ENCODE results near the gene SMIM20.

SMIM20 gene

DNA sequence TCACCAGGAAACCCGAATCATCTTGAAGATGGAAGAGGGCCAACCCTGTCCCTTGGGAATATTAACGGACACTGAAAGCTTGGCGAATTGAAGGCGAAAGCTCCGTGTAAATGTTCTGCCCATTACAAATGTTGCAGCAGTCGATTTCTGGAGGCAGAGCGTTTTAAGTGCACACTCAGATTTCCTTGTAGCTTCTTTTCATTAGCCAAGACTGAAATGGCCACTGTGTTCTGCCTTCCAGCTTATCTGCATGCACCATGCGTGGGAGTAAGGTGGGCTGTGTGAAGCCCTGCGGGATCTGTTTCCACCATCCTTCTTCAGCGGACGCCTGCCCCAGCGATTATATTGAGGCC is 1.3 kb downstream of the SMIM20 start:
- H3K36me3 ChIP-seq (ENCODE audit: control insufficient read depth in 4 of 4, insufficient read depth in 4 of 4, low read length in 3 of 4) = no peaks in the 10 kb centered on the region
- no peak overlapping the region for H3K27ac ChIP-seq (ENCODE audit: insufficient read depth in 1 of 2, low read depth in 1 of 2, low read length in 2 of 2, poor library complexity in 1 of 2, severe bottlenecking in 2 of 2)
- H3K4me1 ChIP-seq (ENCODE audit: control extremely low read depth in 1 of 4, control insufficient read depth in 4 of 4, insufficient read depth in 4 of 4, low read length in 3 of 4) = peaks cover 6 to 18% (median 11%) of the 10 kb centered on the region in 4 experiments
- 100% methylated on average over 11 of the region's 12 CpGs for WGBS (ENCODE audit: insufficient coverage)
- POLR2A ChIA-PET = no interaction called here
- CTCF ChIA-PET = no interaction called here
- DNase-seq = no peak
- H3K4me3 ChIP-seq (ENCODE audit: control insufficient read depth in 1 of 7, extremely low read depth in 1 of 7, insufficient read depth in 4 of 7, low read depth in 2 of 7, low read length in 6 of 7) = no peak overlapping the region
- no peaks in the 10 kb centered on the region for H3K27me3 ChIP-seq (replicated peaks in 2 of 5; ENCODE audit: control insufficient read depth in 4 of 5, insufficient read depth in 5 of 5, low read length in 4 of 5)
- no peaks in the 10 kb centered on the region for H3K9me3 ChIP-seq (ENCODE audit: control extremely low read depth in 1 of 5, control insufficient read depth in 4 of 5, insufficient read depth in 2 of 5, low read depth in 1 of 5, low read length in 4 of 5)

DNA sequence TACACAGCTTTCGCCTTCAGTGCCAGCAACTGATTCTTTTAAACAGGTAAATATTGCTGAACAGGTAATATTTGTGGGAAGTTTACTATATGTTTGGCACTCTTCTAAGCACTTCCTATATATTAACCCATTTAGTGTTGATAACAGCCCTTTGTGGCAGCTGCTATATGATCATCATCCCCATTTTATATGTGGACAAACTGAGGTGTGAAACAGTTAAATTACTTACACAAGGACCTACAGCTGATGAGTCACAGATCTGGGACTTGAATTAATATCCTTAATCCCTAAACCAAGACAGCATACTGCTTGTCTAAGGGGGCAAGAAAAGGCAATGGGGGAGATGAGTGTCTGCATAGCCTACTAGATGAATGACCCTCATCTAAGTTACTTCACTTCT is 2.9 kb downstream of the SMIM20 start:
- no peak for DNase-seq
- peaks cover 6 to 18% (median 11%) of the 10 kb centered on the region in 4 experiments for H3K4me1 ChIP-seq (ENCODE audit: control extremely low read depth in 1 of 4, control insufficient read depth in 4 of 4, insufficient read depth in 4 of 4, low read length in 3 of 4)
- H3K9me3 ChIP-seq (ENCODE audit: control extremely low read depth in 1 of 5, control insufficient read depth in 4 of 5, insufficient read depth in 2 of 5, low read depth in 1 of 5, low read length in 4 of 5) = no peaks in the 10 kb centered on the region
- H3K36me3 ChIP-seq (ENCODE audit: control insufficient read depth in 4 of 4, insufficient read depth in 4 of 4, low read length in 3 of 4) = peaks cover 0 to 8% (median 0%) of the 10 kb centered on the region in 4 experiments
- no CpG with 5 or more reads among the region's 1 CpG for WGBS (ENCODE audit: insufficient coverage)
- H3K27me3 ChIP-seq (replicated peaks in 2 of 5; ENCODE audit: control insufficient read depth in 4 of 5, insufficient read depth in 5 of 5, low read length in 4 of 5) = no peaks in the 10 kb centered on the region
- H3K4me3 ChIP-seq (ENCODE audit: control insufficient read depth in 1 of 7, extremely low read depth in 1 of 7, insufficient read depth in 4 of 7, low read depth in 2 of 7, low read length in 6 of 7) = no peak overlapping the region
- ChIA-PET CTCF (interaction anchor here (0.8 kb wide), 1 partner anchor 410 kb away, joined by 3 read pairs; no protein-coding TSS in a partner anchor), POLR2A (no interaction called here)
- no peak overlapping the region for H3K27ac ChIP-seq (ENCODE audit: insufficient read depth in 1 of 2, low read depth in 1 of 2, low read length in 2 of 2, poor library complexity in 1 of 2, severe bottlenecking in 2 of 2)

DNA sequence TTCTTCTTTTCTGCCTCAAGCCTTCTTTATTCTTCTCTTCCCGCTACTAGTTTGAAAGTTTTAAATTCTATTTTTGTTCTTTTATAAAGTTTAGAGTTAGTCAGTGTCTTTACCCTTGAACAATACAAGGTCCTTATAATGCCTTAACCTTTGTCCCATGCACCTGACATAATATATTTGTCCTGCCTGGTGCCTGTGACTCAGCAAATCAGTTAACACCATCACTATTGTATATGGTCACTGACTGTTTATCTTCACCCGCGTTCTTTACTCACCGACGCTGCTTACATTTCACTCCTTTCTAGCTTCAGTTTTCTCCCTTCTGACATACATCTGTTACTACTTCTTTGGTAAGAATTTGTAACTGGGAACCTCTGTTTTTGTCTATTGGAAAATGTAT is 5.7 kb downstream of the SMIM20 start:
- Histone ChIP-seq H3K9me3 (ENCODE audit: control extremely low read depth in 1 of 5, control insufficient read depth in 4 of 5, insufficient read depth in 2 of 5, low read depth in 1 of 5, low read length in 4 of 5) (no peaks in the 10 kb centered on the region), H3K4me3 (ENCODE audit: control insufficient read depth in 1 of 7, extremely low read depth in 1 of 7, insufficient read depth in 4 of 7, low read depth in 2 of 7, low read length in 6 of 7) (no peak overlapping the region), H3K27ac (ENCODE audit: insufficient read depth in 1 of 2, low read depth in 1 of 2, low read length in 2 of 2, poor library complexity in 1 of 2, severe bottlenecking in 2 of 2) (no peak overlapping the region), H3K36me3 (ENCODE audit: control insufficient read depth in 4 of 4, insufficient read depth in 4 of 4, low read length in 3 of 4) (peaks cover 0 to 8% (median under 1%) of the 10 kb centered on the region in 4 experiments), H3K27me3 (replicated peaks in 2 of 5; ENCODE audit: control insufficient read depth in 4 of 5, insufficient read depth in 5 of 5, low read length in 4 of 5) (no peaks in the 10 kb centered on the region), H3K4me1 (ENCODE audit: control extremely low read depth in 1 of 4, control insufficient read depth in 4 of 4, insufficient read depth in 4 of 4, low read length in 3 of 4) (peaks cover 0 to 5% (median 2%) of the 10 kb centered on the region in 4 experiments)
- no CpG with 5 or more reads among the region's 5 CpGs for WGBS (ENCODE audit: insufficient coverage)
- POLR2A ChIA-PET = no interaction called here
- DNase-seq = no peak
- CTCF ChIA-PET = interaction anchor here (1.0 to 1.9 kb wide), 2 partner anchors 9 to 1070 kb away, joined by 3 to 5 read pairs; no protein-coding TSS in a partner anchor

DNA sequence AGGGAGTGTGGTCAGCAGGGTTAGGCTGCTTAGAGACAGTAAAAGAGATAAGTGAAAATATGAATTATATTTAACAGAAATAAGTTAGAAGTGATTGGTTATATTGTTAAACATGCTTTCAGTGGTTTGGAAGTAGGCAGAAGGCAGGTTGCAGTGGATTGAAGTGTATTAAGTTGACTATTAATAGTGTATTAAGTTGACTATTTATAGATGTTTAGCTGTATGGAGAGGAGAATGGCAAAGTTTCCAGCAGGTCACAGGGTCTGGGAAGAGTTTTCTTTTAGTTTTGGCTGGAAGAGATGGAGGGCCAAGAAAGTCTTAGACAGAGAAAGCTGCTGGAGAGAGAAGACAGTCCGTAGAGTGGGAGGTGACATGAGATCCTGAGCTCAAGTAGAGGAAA is 7.9 kb downstream of the SMIM20 start:
- 100% methylated on average over 1 of the region's 1 CpG for WGBS (ENCODE audit: insufficient coverage)
- Histone ChIP-seq H3K27me3 (replicated peaks in 2 of 5; ENCODE audit: control insufficient read depth in 4 of 5, insufficient read depth in 5 of 5, low read length in 4 of 5) (no peaks in the 10 kb centered on the region), H3K36me3 (ENCODE audit: control insufficient read depth in 4 of 4, insufficient read depth in 4 of 4, low read length in 3 of 4) (peaks cover 0 to 8% (median under 1%) of the 10 kb centered on the region in 4 experiments), H3K4me1 (ENCODE audit: control extremely low read depth in 1 of 4, control insufficient read depth in 4 of 4, insufficient read depth in 4 of 4, low read length in 3 of 4) (no peaks in the 10 kb centered on the region), H3K9me3 (ENCODE audit: control extremely low read depth in 1 of 5, control insufficient read depth in 4 of 5, insufficient read depth in 2 of 5, low read depth in 1 of 5, low read length in 4 of 5) (no peaks in the 10 kb centered on the region), H3K4me3 (ENCODE audit: control insufficient read depth in 1 of 7, extremely low read depth in 1 of 7, insufficient read depth in 4 of 7, low read depth in 2 of 7, low read length in 6 of 7) (no peak overlapping the region), H3K27ac (ENCODE audit: insufficient read depth in 1 of 2, low read depth in 1 of 2, low read length in 2 of 2, poor library complexity in 1 of 2, severe bottlenecking in 2 of 2) (no peak overlapping the region)
- ChIA-PET POLR2A (no interaction called here), CTCF (interaction anchor here (1.7 kb wide), 1 partner anchor 12 kb away, joined by 4 read pairs; no protein-coding TSS in a partner anchor)
- DNase-seq = no peak

DNA sequence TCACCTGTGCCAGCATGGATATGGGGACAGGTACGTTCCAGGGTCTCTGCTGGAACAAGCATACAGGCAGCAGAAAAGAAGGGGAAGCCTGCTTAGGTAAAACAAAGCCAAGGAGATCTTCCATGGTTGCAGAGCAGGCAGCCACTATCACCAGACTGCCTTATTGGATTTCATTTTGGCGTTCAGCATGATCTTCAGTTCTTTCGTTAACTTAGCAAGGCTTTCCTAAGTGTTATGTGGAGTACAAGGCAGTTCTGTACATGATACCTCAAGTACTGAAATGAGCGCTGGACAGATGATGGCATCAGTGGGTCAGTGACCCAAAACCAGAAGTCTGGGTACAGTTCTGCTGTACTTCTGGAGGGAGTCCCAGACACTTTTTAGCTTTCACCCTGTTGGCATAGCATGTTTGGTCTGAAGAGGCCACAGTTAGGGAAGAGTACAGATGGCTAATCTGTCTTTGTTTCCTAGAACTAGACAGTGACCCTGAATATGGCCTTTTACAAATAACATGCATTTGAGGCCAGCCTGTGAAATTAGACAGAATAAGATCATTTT is 8.9 kb downstream of the SMIM20 start:
- DNase-seq = no peak
- POLR2A ChIA-PET = no interaction called here
- Histone ChIP-seq H3K27me3 (replicated peaks in 2 of 5; ENCODE audit: control insufficient read depth in 4 of 5, insufficient read depth in 5 of 5, low read length in 4 of 5) (no peaks in the 10 kb centered on the region), H3K36me3 (ENCODE audit: control insufficient read depth in 4 of 4, insufficient read depth in 4 of 4, low read length in 3 of 4) (peaks cover 0 to 8% (median under 1%) of the 10 kb centered on the region in 4 experiments), H3K9me3 (ENCODE audit: control extremely low read depth in 1 of 5, control insufficient read depth in 4 of 5, insufficient read depth in 2 of 5, low read depth in 1 of 5, low read length in 4 of 5) (no peaks in the 10 kb centered on the region), H3K4me3 (ENCODE audit: control insufficient read depth in 1 of 7, extremely low read depth in 1 of 7, insufficient read depth in 4 of 7, low read depth in 2 of 7, low read length in 6 of 7) (no peak overlapping the region), H3K4me1 (ENCODE audit: control extremely low read depth in 1 of 4, control insufficient read depth in 4 of 4, insufficient read depth in 4 of 4, low read length in 3 of 4) (no peaks in the 10 kb centered on the region), H3K27ac (ENCODE audit: insufficient read depth in 1 of 2, low read depth in 1 of 2, low read length in 2 of 2, poor library complexity in 1 of 2, severe bottlenecking in 2 of 2) (no peak overlapping the region)
- WGBS (ENCODE audit: insufficient coverage) = 100% methylated on average over 4 of the region's 4 CpGs
- CTCF ChIA-PET = no interaction called here

DNA sequence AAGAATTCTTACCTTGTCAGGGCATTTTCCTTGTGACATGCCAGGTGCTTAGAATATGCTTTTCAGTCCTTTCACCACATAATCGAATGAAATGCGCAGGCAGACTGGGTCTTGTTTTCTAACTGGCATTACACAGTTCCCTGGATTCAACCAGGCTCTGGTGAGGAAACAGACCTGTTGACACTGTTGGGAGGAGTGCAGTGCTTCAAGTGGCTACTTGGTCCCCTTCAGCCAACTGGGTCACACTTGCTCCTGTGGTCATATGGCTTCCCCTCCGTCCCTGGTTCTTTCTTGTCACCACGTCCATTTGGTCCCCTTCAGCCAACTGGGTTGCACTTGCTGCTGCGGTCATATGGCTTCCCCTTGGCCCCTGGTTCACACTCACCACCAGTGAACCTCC is 9.7 kb downstream of the SMIM20 start:
- no peak overlapping the region for H3K27ac ChIP-seq (ENCODE audit: insufficient read depth in 1 of 2, low read depth in 1 of 2, low read length in 2 of 2, poor library complexity in 1 of 2, severe bottlenecking in 2 of 2)
- 96% methylated on average over 4 of the region's 5 CpGs for WGBS (ENCODE audit: insufficient coverage)
- DNase-seq = no peak
- ChIA-PET CTCF (no interaction called here), POLR2A (no interaction called here)
- H3K4me3 ChIP-seq (ENCODE audit: control insufficient read depth in 1 of 7, extremely low read depth in 1 of 7, insufficient read depth in 4 of 7, low read depth in 2 of 7, low read length in 6 of 7) = no peak overlapping the region
- H3K36me3 ChIP-seq (ENCODE audit: control insufficient read depth in 4 of 4, insufficient read depth in 4 of 4, low read length in 3 of 4) = peaks cover 0 to 8% (median under 1%) of the 10 kb centered on the region in 4 experiments
- H3K9me3 ChIP-seq (ENCODE audit: control extremely low read depth in 1 of 5, control insufficient read depth in 4 of 5, insufficient read depth in 2 of 5, low read depth in 1 of 5, low read length in 4 of 5) = no peaks in the 10 kb centered on the region
- H3K4me1 ChIP-seq (ENCODE audit: control extremely low read depth in 1 of 4, control insufficient read depth in 4 of 4, insufficient read depth in 4 of 4, low read length in 3 of 4) = peaks cover 0 to under 1% (median 0%) of the 10 kb centered on the region in 4 experiments
- H3K27me3 ChIP-seq (replicated peaks in 2 of 5; ENCODE audit: control insufficient read depth in 4 of 5, insufficient read depth in 5 of 5, low read length in 4 of 5) = no peaks in the 10 kb centered on the region

DNA sequence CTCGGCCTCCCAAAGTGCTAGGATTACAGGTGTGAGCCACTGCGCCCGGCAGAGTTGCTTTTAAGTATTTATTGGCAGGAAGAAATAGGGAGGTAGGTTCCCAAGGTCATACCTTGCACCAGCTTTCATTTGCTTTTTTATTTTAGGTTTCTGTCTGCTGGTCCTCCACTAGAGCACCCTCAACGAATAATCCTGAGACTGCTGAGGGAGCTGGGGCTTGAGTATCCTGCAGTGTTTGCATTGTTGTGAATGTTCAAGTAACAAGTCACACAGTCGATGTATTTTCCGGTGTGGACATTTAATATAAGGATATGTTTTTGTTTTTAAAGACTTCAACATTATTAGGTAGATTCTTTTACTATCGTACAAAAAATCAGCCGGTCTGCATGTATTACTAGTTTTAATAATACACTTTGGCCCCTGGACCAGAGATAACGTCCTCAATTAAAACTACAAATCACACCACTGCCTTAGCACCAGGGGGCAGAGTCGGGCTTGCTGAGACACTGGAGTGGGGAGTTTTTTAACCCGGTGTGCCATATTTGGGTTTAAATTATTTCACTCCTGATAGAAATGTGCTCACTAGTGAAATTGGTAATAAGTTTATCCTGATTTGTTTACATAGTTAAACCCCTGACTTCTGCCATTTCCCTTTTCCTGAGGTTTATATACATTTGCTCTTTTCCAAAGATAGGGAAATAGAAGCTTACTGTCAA is 11.6 kb downstream of the SMIM20 start:
- POLR2A ChIA-PET = no interaction called here

More for the DNA sequence above, 11.6 kb downstream of the SMIM20 start:
- CTCF ChIA-PET = interaction anchor here (1.5 kb wide), 1 partner anchor 12 kb away, joined by 3 read pairs; no protein-coding TSS in a partner anchor
- WGBS (ENCODE audit: insufficient coverage) = 49% methylated on average over 2 of the region's 11 CpGs
- peaks cover 0 to 7% (median under 1%) of the 10 kb centered on the region in 4 experiments for H3K36me3 ChIP-seq (ENCODE audit: control insufficient read depth in 4 of 4, insufficient read depth in 4 of 4, low read length in 3 of 4)
- H3K4me3 ChIP-seq (ENCODE audit: control insufficient read depth in 1 of 7, extremely low read depth in 1 of 7, insufficient read depth in 4 of 7, low read depth in 2 of 7, low read length in 6 of 7) = no peak overlapping the region
- no peak overlapping the region for H3K27ac ChIP-seq (ENCODE audit: insufficient read depth in 1 of 2, low read depth in 1 of 2, low read length in 2 of 2, poor library complexity in 1 of 2, severe bottlenecking in 2 of 2)
- no peaks in the 10 kb centered on the region for H3K9me3 ChIP-seq (ENCODE audit: control extremely low read depth in 1 of 5, control insufficient read depth in 4 of 5, insufficient read depth in 2 of 5, low read depth in 1 of 5, low read length in 4 of 5)
- peaks cover 0 to 3% (median 0%) of the 10 kb centered on the region in 4 experiments for H3K4me1 ChIP-seq (ENCODE audit: control extremely low read depth in 1 of 4, control insufficient read depth in 4 of 4, insufficient read depth in 4 of 4, low read length in 3 of 4)
- no peaks in the 10 kb centered on the region for H3K27me3 ChIP-seq (replicated peaks in 2 of 5; ENCODE audit: control insufficient read depth in 4 of 5, insufficient read depth in 5 of 5, low read length in 4 of 5)
- DNase-seq = peak; percentile 37 to 51 (median 47)

All from common myeloid progenitor, CD34-positive (primary cell).